GM12892 (cell line): Measurements from ENCODE around the gene CADM1.

ENCODE experiments used
- POLR2A ChIP-seq: IDR thresholded peaks from 2 replicates; pipeline ENCODE4 v1.6.1; 2011; ENCODE audit warnings: low read depth, low read length, control low read depth
- POLR2AphosphoS5 ChIP-seq: IDR thresholded peaks from 2 replicates; pipeline ENCODE4 v1.6.1; 2011; ENCODE audit warnings: low read depth, low read length, control low read depth

GRCh38 chr11:115326526-115326925 is 177.7 kb downstream of the CADM1 start:
- TF ChIP-seq POLR2A (no peak), POLR2AphosphoS5 (no peak)
